Body of pancreas (tissue), 4 donors: ENCODE results near the gene STRADA. TPM values are rescaled to one million over a fixed set of nuclear protein-coding genes. Genes with fewer than 3 reads are reported as not detected.

Experiments
- ATAC-seq: fragments of 150-250 bp; one replicate; pipeline ENCODE4 v1.9.1; 2016
- DNase-seq, 4 donors: peaks; one replicate each; pipeline ENCODE4 v3.0.0-alpha.2; 2019
- H3K27ac ChIP-seq, 4 donors: fragments of 200-600 bp; sonication (generic); 1 replicate in 3 of 4; 2 replicates in 1 of 4; pipeline versions ENCODE4 v1.5.1 to v1.6.1; 2016 to 2019; ENCODE audit warnings: mild to moderate bottlenecking in 1 of 4, mixed read lengths in 1 of 4, moderate library complexity in 1 of 4
- H3K27me3 ChIP-seq, 2 donors: fragments of 200-600 bp; sonication (generic); one replicate each; pipeline ENCODE4 v1.6.0; 2016; ENCODE audit warnings: mild to moderate bottlenecking in 1 of 2
- H3K36me3 ChIP-seq, 2 donors: fragments of 200-600 bp; sonication (generic); replicated peaks in 1 of 2; 2 replicates each; pipeline ENCODE4 v1.5.1; 2016; ENCODE audit warnings: low read depth in 2 of 2; ENCODE audit not compliant: insufficient read depth in 1 of 2
- H3K4me1 ChIP-seq: fragments of 200-600 bp; sonication (generic); one replicate; pipeline ENCODE4 v1.6.0; 2016
- H3K4me3 ChIP-seq, 2 donors: fragments of 200-600 bp; sonication (generic); 1 replicate in 1 of 2; 2 replicates in 1 of 2; pipeline ENCODE4 v1.5.1; 2016 to 2019
- H3K9me3 ChIP-seq, 3 donors: fragments of 200-600 bp; sonication (generic); 1 replicate in 2 of 3; 2 replicates in 1 of 3; pipeline ENCODE4 v1.5.1; 2016
- POLR2A ChIP-seq, 3 donors: fragments of 450-650 bp; IDR thresholded peaks; one replicate each; pipeline ENCODE4 v1.6.1; 2016; ENCODE audit warnings: antibody characterized with exemption in 3 of 3, mild to moderate bottlenecking in 2 of 3
- WGBS, 2 donors: methylation state at CpG; one replicate each; pipeline ENCODE4 v1.1.5; 2017; 5-methylcytosine and 5-hydroxymethylcytosine counted together
- intact Hi-C: fragments of 100-400 bp; cut with DNase I; formaldehyde crosslinking; loops from one replicate; pipeline ENCODE4 v1.15.1; 2023
- total RNA-seq, 2 donors: library from RNA; depleted of rRNA; stranded (reverse); fragments of >200 nt; gene quantifications; one replicate each; pipeline ENCODE4 v1.1.0, GENCODE V29; 2016
- TF ChIP-seq, protein P1 (sequence below), 7 experiments: fragments of 450-650 bp in 4 of 7; fragments of 200-600 bp in 3 of 7; sonication (generic) in 3 of 7; IDR thresholded peaks; one replicate each; pipeline ENCODE4 v1.5.1; 2016 to 2019; ENCODE audit warnings: antibody characterized with exemption in 7 of 7

Gene STRADA
- total RNA-seq, 2 donors from 2014 or later = 25.4 to 26.7 TPM

DNA sequence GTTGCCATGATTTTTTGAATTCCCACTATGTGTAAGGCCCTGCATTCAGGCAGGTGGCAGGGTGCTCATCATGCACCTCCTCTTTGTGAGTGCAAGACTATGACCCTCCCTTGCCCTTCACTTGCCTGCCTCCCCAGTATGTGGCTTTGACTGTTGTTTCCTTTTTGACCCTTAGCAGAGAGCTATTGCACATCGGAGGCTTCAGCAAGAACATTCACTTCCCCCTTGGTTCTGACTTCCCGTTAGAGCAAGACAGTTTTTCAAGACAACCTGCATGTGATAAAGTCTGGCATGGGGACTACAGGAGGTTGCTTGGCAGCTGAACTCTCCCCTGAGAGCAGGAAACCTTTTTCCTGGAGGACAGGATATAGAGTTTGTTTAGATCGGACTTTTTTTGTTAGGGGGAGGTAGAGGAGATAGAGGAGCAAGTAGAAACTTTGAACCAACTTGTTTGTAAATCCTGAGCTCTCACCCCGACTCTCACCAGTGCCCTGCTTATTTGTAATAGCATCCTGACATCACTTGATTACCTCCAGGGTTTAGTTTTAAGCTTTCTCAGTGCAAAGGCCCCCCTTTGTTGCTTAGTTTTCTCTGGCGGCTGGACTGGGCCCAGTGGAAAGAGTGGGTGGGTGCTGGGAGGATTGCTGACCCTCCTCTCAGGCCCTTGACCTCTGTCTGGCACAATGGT, 75.9 kb downstream of the STRADA start:
- no peak for TF ChIP-seq POLR2A (IDR thresholded peaks at IDR 0.05)
- TF ChIP-seq, protein P1, sequence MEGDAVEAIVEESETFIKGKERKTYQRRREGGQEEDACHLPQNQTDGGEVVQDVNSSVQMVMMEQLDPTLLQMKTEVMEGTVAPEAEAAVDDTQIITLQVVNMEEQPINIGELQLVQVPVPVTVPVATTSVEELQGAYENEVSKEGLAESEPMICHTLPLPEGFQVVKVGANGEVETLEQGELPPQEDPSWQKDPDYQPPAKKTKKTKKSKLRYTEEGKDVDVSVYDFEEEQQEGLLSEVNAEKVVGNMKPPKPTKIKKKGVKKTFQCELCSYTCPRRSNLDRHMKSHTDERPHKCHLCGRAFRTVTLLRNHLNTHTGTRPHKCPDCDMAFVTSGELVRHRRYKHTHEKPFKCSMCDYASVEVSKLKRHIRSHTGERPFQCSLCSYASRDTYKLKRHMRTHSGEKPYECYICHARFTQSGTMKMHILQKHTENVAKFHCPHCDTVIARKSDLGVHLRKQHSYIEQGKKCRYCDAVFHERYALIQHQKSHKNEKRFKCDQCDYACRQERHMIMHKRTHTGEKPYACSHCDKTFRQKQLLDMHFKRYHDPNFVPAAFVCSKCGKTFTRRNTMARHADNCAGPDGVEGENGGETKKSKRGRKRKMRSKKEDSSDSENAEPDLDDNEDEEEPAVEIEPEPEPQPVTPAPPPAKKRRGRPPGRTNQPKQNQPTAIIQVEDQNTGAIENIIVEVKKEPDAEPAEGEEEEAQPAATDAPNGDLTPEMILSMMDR (IDR thresholded peaks at IDR 0.05) = no peak
- Histone ChIP-seq H3K4me3 (no peak overlapping the region), H3K27me3 (no peaks in the 10 kb centered on the region), H3K9me3 (no peaks in the 10 kb centered on the region), H3K36me3 (peaks cover 0 to 10% of the 10 kb centered on the region in 2 donors), H3K27ac (peak overlapping the region in 1 of 4 donors; percentile 36), H3K4me1 (no peaks in the 10 kb centered on the region)
- WGBS, 2 donors = 71 to 78% methylated on average over 5 of the region's 5 CpGs
- intact Hi-C loops = no loop called here
- ATAC-seq (no peak), DNase-seq (peak in 1 of 4 donors; percentile 47)

DNA sequence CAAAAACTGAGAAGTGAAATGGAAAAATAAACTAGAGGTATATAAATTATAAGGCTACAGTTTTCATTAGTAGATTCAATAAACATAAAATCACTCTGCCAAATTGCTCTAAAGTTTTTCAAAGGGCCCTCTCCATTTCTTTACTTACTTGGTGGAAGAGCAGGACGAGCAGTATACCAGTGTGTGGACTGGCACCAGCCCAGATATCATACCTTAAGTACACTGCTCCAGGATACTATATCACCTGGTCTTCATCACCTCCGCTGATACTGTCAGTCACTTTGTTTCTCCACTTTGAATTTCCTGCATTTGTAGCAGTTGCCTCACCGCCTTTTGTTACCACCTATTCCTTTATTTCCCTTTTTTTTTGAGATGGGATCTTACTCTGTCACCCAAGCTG, 81.7 kb downstream of the STRADA start:
- Histone ChIP-seq H3K9me3 (no peaks in the 10 kb centered on the region), H3K4me3 (no peak overlapping the region)
- 78 to 85% methylated on average over 3 of the region's 3 CpGs for WGBS, 2 donors

GRCh38 chr17:63658366-63658765, 83.2 kb downstream of the STRADA start:
- Histone ChIP-seq H3K9me3 (no peaks in the 10 kb centered on the region), H3K27ac (no peak overlapping the region), H3K36me3 (peaks cover 0 to 4% of the 10 kb centered on the region in 2 donors), H3K27me3 (no peaks in the 10 kb centered on the region), H3K4me3 (no peak overlapping the region), H3K4me1 (peaks cover under 1% of the 10 kb centered on the region)
- 52 to 100% methylated on average over 1 of the region's 1 CpG for WGBS, 2 donors
- TF ChIP-seq, protein P1 (IDR thresholded peaks at IDR 0.05) = no peak
- no peak for TF ChIP-seq POLR2A (IDR thresholded peaks at IDR 0.05)
- DNase-seq (no peak), ATAC-seq (no peak)
- intact Hi-C loops = no loop called here

More for the DNA sequence above, 81.7 kb downstream of the STRADA start:
- DNase-seq = no peak
- intact Hi-C loops = no loop called here
- Histone ChIP-seq H3K4me1 (no peaks in the 10 kb centered on the region), H3K27me3 (no peaks in the 10 kb centered on the region), H3K27ac (no peak overlapping the region), H3K36me3 (peaks cover 0 to 4% of the 10 kb centered on the region in 2 donors)
- no peak for ATAC-seq
- TF ChIP-seq POLR2A (IDR thresholded peaks at IDR 0.05) = no peak
- TF ChIP-seq, protein P1 (IDR thresholded peaks at IDR 0.05) = no peak

DNA sequence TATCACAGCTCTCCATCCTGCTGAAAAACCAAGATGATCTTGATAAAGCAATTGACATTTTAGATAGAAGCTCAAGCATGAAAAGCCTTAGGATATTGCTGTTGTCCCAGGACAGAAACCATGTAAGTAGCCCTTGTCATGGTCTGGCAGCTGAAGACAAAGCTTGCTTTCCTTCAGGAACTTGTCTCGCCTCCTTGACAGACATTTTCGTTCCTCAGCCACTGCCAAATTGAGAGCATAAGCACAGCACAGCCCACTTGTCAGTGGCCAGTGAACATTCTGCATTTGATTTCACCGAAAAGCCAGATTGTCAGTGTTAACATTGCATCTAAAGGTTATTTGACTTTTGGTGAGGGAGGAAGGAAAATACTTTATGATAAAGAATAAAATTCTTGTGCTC, 83.8 kb downstream of the STRADA start:
- Histone ChIP-seq H3K27me3 (no peaks in the 10 kb centered on the region), H3K4me3 (no peak overlapping the region), H3K9me3 (no peaks in the 10 kb centered on the region), H3K36me3 (peaks cover 0 to 6% of the 10 kb centered on the region in 2 donors), H3K4me1 (peaks cover 6% of the 10 kb centered on the region), H3K27ac (no peak overlapping the region)
- DNase-seq = no peak
- WGBS, 2 donors = 89 to 98% methylated on average over 3 of the region's 3 CpGs
- intact Hi-C loops = no loop called here
- no peak for ATAC-seq
- TF ChIP-seq POLR2A (IDR thresholded peaks at IDR 0.05) = no peak
- TF ChIP-seq, protein P1 (IDR thresholded peaks at IDR 0.05) = no peak

- Histone ChIP-seq H3K36me3 (peaks cover 0 to 2% of the 10 kb centered on the region in 2 donors), H3K27me3 (no peaks in the 10 kb centered on the region), H3K9me3 (no peaks in the 10 kb centered on the region), H3K27ac (peak overlapping the region in 1 of 4 donors; percentile 41), H3K4me3 (no peak overlapping the region), H3K4me1 (peaks cover 10% of the 10 kb centered on the region)
- peak in 3 of 4 donors; percentile 19 to 37 (median 31) for DNase-seq
- TF ChIP-seq POLR2A (IDR thresholded peaks at IDR 0.05) = no peak
- ATAC-seq = peak; percentile 48
- WGBS, 2 donors = 3 to 18% methylated on average over 2 of the region's 2 CpGs
- intact Hi-C loops = no loop called here
Observed at GRCh38 chr17:63653050-63653449, 88.5 kb downstream of the STRADA start.

Other genes starting within 250 kb of the STRADA start
- gene KCNH6, start 218.4 kb downstream of the STRADA start, total RNA-seq = under 1 TPM in 1 of 2 donors, not detected in 1; 0.78 TPM
- 10 to 100 TPM; 16.8 to 16.9 TPM for gene DCAF7, start 191.3 kb downstream of the STRADA start, total RNA-seq
- 10 to 100 TPM in 1 of 2 donors, 1 to 10 TPM in 1; 9.3 to 10.5 TPM for gene TACO1, start 140.9 kb downstream of the STRADA start, total RNA-seq
- gene MAP3K3, start 119.4 kb downstream of the STRADA start, total RNA-seq = 10 to 100 TPM; 21.0 to 33.3 TPM
- gene LIMD2, start 41.7 kb downstream of the STRADA start, total RNA-seq = 1 to 10 TPM; 4.9 to 9.6 TPM
- 10 to 100 TPM; 42.2 to 56.8 TPM for gene CCDC47, start 31.8 kb upstream of the STRADA start, total RNA-seq
- gene DDX42, start 32.4 kb upstream of the STRADA start, total RNA-seq = 100 to 1,000 TPM; 114 to 116 TPM
- 10 to 100 TPM; 55.0 to 59.4 TPM for gene PSMC5, start 85.6 kb upstream of the STRADA start, total RNA-seq
- 10 to 100 TPM; 22.7 to 30.9 TPM for gene FTSJ3, start 85.9 kb upstream of the STRADA start, total RNA-seq
- gene SMARCD2, start 100.9 kb upstream of the STRADA start, total RNA-seq = 10 to 100 TPM; 75.8 to 87.9 TPM
- not detected for gene CSH2, start 131.9 kb upstream of the STRADA start, total RNA-seq
- not detected for gene GH2, start 140.1 kb upstream of the STRADA start, total RNA-seq
- gene CSH1, start 154.8 kb upstream of the STRADA start, total RNA-seq = not detected
- gene CSHL1, start 169.5 kb upstream of the STRADA start, total RNA-seq = not detected
- gene GH1, start 177.0 kb upstream of the STRADA start, total RNA-seq = not detected
- gene CD79B, start 190.5 kb upstream of the STRADA start, total RNA-seq = not detected
- gene SCN4A, start 231.1 kb upstream of the STRADA start, total RNA-seq = 1 to 10 TPM in 1 of 2 donors, under 1 TPM in 1; 0.26 to 1.3 TPM